Measurements from ENCODE around the gene ATG16L2. TPM values are rescaled to one million over a fixed set of nuclear protein-coding genes. Genes with fewer than 3 reads are reported as not detected.

Gene ATG16L2
- total and polyA plus RNA-seq, 2 of the 4 experiments (the other 2 are of a cell fraction), result 1.3 to 12.7 TPM

GRCh38 chr11:72840780-72841179, 26.6 kb downstream of the ATG16L2 start:
- peaks cover 20% of the 10 kb centered on the region for H3K9me1 ChIP-seq (ENCODE audit: insufficient read depth, low read length)
- H4K20me1 ChIP-seq (ENCODE audit: insufficient read depth, low read length), result no peaks in the 10 kb centered on the region
- no peak overlapping the region for H2AK9ac ChIP-seq (replicated peaks; ENCODE audit: low read depth, low read length, poor library complexity)
- no peak overlapping the region for H2BK15ac ChIP-seq (ENCODE audit: low read depth, low read length)
- H3K9ac ChIP-seq (ENCODE audit: low read depth, low read length), result no peak overlapping the region
- H3K4me3 ChIP-seq (ENCODE audit: insufficient read depth, low read depth, low read length), result no peak overlapping the region
- no peak overlapping the region for H3K4me2 ChIP-seq (ENCODE audit: low read depth, low read length)
- peak overlapping the region; percentile 19; the same call in 1 of the 2 replicates for H3K23ac ChIP-seq (ENCODE audit: low read depth, low read length)
- H4K8ac ChIP-seq (ENCODE audit: low read depth in 2 of 2, low read length in 2 of 2), result peak overlapping the region in 1 of 2 experiments; percentile 55; a peak in 2 of 4 replicates
- H2AFZ ChIP-seq (replicated peaks; ENCODE audit: low read length, poor library complexity), result no peak overlapping the region
- H2BK120ac ChIP-seq (ENCODE audit: low read depth, low read length), result peak overlapping the region; percentile 53; the same call in 1 of the 2 replicates
- in situ Hi-C loops (cut with MboI; ENCODE audit: low sequenced_read_pairs), result no loop called here
- peak overlapping the region; percentile 44; the same call in 1 of the 2 replicates for H3K27ac ChIP-seq (ENCODE audit: insufficient read depth, low read length)
- H2AK5ac ChIP-seq (ENCODE audit: low read depth, low read length), result peak overlapping the region; percentile 67; the same call in 1 of the 2 replicates
- dilution Hi-C loops (cut with HindIII; ENCODE audit: low sequenced_read_pairs, unreplicated experiment), result no loop called here
- peak overlapping the region; percentile 50; the same call in 1 of the 2 replicates for H2BK20ac ChIP-seq (ENCODE audit: low read depth, low read length)
- peak; percentile 69 for ATAC-seq (ENCODE audit: low read depth)
- H3K4ac ChIP-seq (ENCODE audit: low read depth, low read length), result peak overlapping the region; percentile 73
- no peaks in the 10 kb centered on the region for H3K27me3 ChIP-seq (ENCODE audit: control insufficient read depth, insufficient read depth, low read length)
- no peak for TF ChIP-seq RFX5 (IDR thresholded peaks at IDR 0.05; ENCODE audit: low read depth, low read length)
- TF ChIP-seq CEBPB (IDR thresholded peaks at IDR 0.05; ENCODE audit: low read depth, low read length), result peak; percentile 99
- 0 out of 2 replicates have a peak, but pooled peaks have one; percentile 14 for TF ChIP-seq SMC3 (IDR thresholded peaks at IDR 0.05; ENCODE audit: low read depth, low read length)
- TF ChIP-seq ELK1 (IDR thresholded peaks at IDR 0.05; ENCODE audit: borderline replicate concordance, low read depth, low read length), result no peak
- TF ChIP-seq, protein P1, sequence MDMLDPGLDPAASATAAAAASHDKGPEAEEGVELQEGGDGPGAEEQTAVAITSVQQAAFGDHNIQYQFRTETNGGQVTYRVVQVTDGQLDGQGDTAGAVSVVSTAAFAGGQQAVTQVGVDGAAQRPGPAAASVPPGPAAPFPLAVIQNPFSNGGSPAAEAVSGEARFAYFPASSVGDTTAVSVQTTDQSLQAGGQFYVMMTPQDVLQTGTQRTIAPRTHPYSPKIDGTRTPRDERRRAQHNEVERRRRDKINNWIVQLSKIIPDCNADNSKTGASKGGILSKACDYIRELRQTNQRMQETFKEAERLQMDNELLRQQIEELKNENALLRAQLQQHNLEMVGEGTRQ (IDR thresholded peaks at IDR 0.05; ENCODE audit: low read depth, low read length), result no peak
- TF ChIP-seq MAZ (IDR thresholded peaks at IDR 0.05; ENCODE audit: borderline replicate concordance, low read depth, low read length), result no peak
- TF ChIP-seq MAFK (IDR thresholded peaks at IDR 0.05; ENCODE audit: low read depth, low read length), result peak; percentile 83
- TF ChIP-seq BHLHE40 (IDR thresholded peaks at IDR 0.05; ENCODE audit: low read depth, low read length), result no peak
- peak; percentile 70; the same call in 1 of the 2 replicates for TF ChIP-seq FOS (IDR thresholded peaks at IDR 0.05; ENCODE audit: low read depth, low read length)
- TF ChIP-seq NFE2L2 (IDR thresholded peaks at IDR 0.05; ENCODE audit: low read depth, low read length), result peak; percentile 77
- no peak for TF ChIP-seq CHD1 (IDR thresholded peaks at IDR 0.05; ENCODE audit: low read depth, low read length)
- no peak for TF ChIP-seq CTCF (conservative IDR thresholded peaks at IDR 0.05; ENCODE audit: low read depth, low read length)
- peak; percentile 56 for TF ChIP-seq RCOR1 (IDR thresholded peaks at IDR 0.05; ENCODE audit: insufficient replicate concordance, low read length)
- no peak for TF ChIP-seq RAD21 (IDR thresholded peaks at IDR 0.05; ENCODE audit: low read length)
- TF ChIP-seq POLR2A (IDR thresholded peaks at IDR 0.05; ENCODE audit: low read depth, low read length), result no peak
- no peak for TF ChIP-seq MXI1 (IDR thresholded peaks at IDR 0.05; ENCODE audit: borderline replicate concordance, low read depth, low read length)
- POLR2A ChIA-PET (ENCODE audit: unreplicated experiment), result no interaction called here
- H3K14ac ChIP-seq (replicated peaks; ENCODE audit: low read depth, low read length), result 0 out of 2 replicates have a peak overlapping the region, but pooled peaks have one; percentile 32
- H4K5ac ChIP-seq (ENCODE audit: low read depth, low read length), result no peak overlapping the region
- H3K56ac ChIP-seq (ENCODE audit: extremely low read depth, insufficient read depth, low read length), result no peak overlapping the region
- peaks cover 14% of the 10 kb centered on the region for H3K36me3 ChIP-seq (ENCODE audit: control insufficient read depth, insufficient read depth, low read length)
- peaks cover 14% of the 10 kb centered on the region for H3K4me1 ChIP-seq (ENCODE audit: control insufficient read depth, insufficient read depth, low read length)
- no peaks in the 10 kb centered on the region for H3K9me3 ChIP-seq (ENCODE audit: control insufficient read depth, insufficient read depth, low read length)
- peak; percentile 95 for DNase-seq
- intact Hi-C loops (cut with micrococcal nuclease), result no loop called here
- WGBS, 2 experiments (ENCODE audit: extremely low coverage in 2 of 2, insufficient read length in 1 of 2), result no CpG with 5 or more reads among the region's 4 CpGs
- H3K18ac ChIP-seq (ENCODE audit: low read depth, low read length), result 0 out of 2 replicates have a peak overlapping the region, but pooled peaks have one; percentile 6
- H3K79me1 ChIP-seq (ENCODE audit: low read depth in 1 of 2, low read length in 2 of 2), result peaks cover 6 to 23% of the 10 kb centered on the region in 2 experiments; a peak in 3 of 4 replicates
- CTCF ChIA-PET, result interaction anchor here (0.9 kb wide), 1 partner anchor 9 kb away, joined by 4 read pairs; no protein-coding TSS in a partner anchor
- 0 out of 2 replicates have a peak overlapping the region, but pooled peaks have one; percentile 27 for H4K91ac ChIP-seq (ENCODE audit: insufficient read depth, low read depth, low read length)
- H2BK5ac ChIP-seq (ENCODE audit: low read depth, low read length, poor library complexity, severe bottlenecking), result peak overlapping the region; percentile 74
- BruUV-seq (replicated peaks), result no TSS peak

Measured in IMR-90 (cell line).